ENCODE measurements around the gene TRERF1. TPM values are rescaled to one million over a fixed set of nuclear protein-coding genes. Genes with fewer than 3 reads are reported as not detected.
A peak's percentile ranks its signal among the peaks of the same experiment; 100 is the strongest.

The TRERF1 gene
- total and polyA plus RNA-seq, 2 of the 4 experiments (the other 2 are of a cell fraction), result 6.3 to 9.9 TPM

DNA sequence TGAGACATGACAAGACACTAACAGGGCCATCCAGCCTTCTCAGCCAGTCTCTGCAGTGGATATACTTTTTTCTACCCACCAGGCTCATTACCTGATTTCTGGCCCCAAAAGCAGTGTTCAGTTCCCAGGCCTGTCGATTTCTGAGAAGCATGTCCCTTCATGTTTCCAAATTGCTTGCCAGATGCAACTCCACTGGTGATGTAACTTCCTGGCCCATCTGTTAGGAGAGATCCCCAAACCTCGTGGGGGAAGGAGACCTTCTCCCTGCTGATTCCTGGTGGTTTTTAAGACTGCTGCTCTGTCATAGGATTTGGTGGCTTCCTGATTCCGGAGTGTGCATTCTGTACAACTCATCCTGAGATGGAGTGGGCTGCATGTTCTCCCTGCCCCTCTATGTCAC is 202.4 kb downstream of the TRERF1 start:
- no TSS peak for BruUV-seq (replicated peaks)
- Histone ChIP-seq H2AFZ (replicated peaks; ENCODE audit: low read length, poor library complexity) (no peak overlapping the region), H2BK20ac (ENCODE audit: low read depth, low read length) (no peak overlapping the region), H2AK5ac (ENCODE audit: low read depth, low read length) (no peak overlapping the region), H3K27ac (ENCODE audit: insufficient read depth, low read length) (no peak overlapping the region), H3K23ac (ENCODE audit: low read depth, low read length) (no peak overlapping the region), H3K4me3 (ENCODE audit: insufficient read depth, low read depth, low read length) (no peak overlapping the region), H3K9me1 (ENCODE audit: insufficient read depth, low read length) (peaks cover 17% of the 10 kb centered on the region), H4K5ac (ENCODE audit: low read depth, low read length) (no peak overlapping the region), H3K36me3 (ENCODE audit: control insufficient read depth, insufficient read depth, low read length) (peaks cover 50% of the 10 kb centered on the region), H2BK120ac (ENCODE audit: low read depth, low read length) (no peak overlapping the region), H3K4me1 (ENCODE audit: control insufficient read depth, insufficient read depth, low read length) (peaks cover 10% of the 10 kb centered on the region), H4K20me1 (ENCODE audit: insufficient read depth, low read length) (no peaks in the 10 kb centered on the region), H2BK15ac (ENCODE audit: low read depth, low read length) (no peak overlapping the region), H4K8ac (ENCODE audit: low read depth in 2 of 2, low read length in 2 of 2) (peak overlapping the region in 1 of 2 experiments; percentile 26; a peak in 1 of 4 replicates), H3K9ac (ENCODE audit: low read depth, low read length) (no peak overlapping the region), H3K79me1 (ENCODE audit: low read depth in 1 of 2, low read length in 2 of 2) (peaks cover 0 to 19% of the 10 kb centered on the region in 2 experiments; a peak in 1 of 4 replicates), H3K9me3 (ENCODE audit: control insufficient read depth, insufficient read depth, low read length) (no peaks in the 10 kb centered on the region), H3K56ac (ENCODE audit: extremely low read depth, insufficient read depth, low read length) (no peak overlapping the region), H4K91ac (ENCODE audit: insufficient read depth, low read depth, low read length) (no peak overlapping the region), H3K27me3 (ENCODE audit: control insufficient read depth, insufficient read depth, low read length) (no peaks in the 10 kb centered on the region), H3K14ac (replicated peaks; ENCODE audit: low read depth, low read length) (no peak overlapping the region), H3K4ac (ENCODE audit: low read depth, low read length) (no peak overlapping the region), H3K4me2 (ENCODE audit: low read depth, low read length) (no peak overlapping the region), H2AK9ac (replicated peaks; ENCODE audit: low read depth, low read length, poor library complexity) (no peak overlapping the region), H2BK5ac (ENCODE audit: low read depth, low read length, poor library complexity, severe bottlenecking) (no peak overlapping the region), H3K18ac (ENCODE audit: low read depth, low read length) (no peak overlapping the region)
- DNase-seq, result peak; percentile 32
- TF ChIP-seq RAD21 (IDR thresholded peaks at IDR 0.05; ENCODE audit: low read length) (no peak), FOS (IDR thresholded peaks at IDR 0.05; ENCODE audit: low read depth, low read length) (no peak), POLR2A (IDR thresholded peaks at IDR 0.05; ENCODE audit: low read depth, low read length) (no peak), ELK1 (IDR thresholded peaks at IDR 0.05; ENCODE audit: borderline replicate concordance, low read depth, low read length) (no peak), RCOR1 (IDR thresholded peaks at IDR 0.05; ENCODE audit: insufficient replicate concordance, low read length) (no peak), NFE2L2 (IDR thresholded peaks at IDR 0.05; ENCODE audit: low read depth, low read length) (no peak), CTCF (conservative IDR thresholded peaks at IDR 0.05; ENCODE audit: low read depth, low read length) (no peak), MAFK (IDR thresholded peaks at IDR 0.05; ENCODE audit: low read depth, low read length) (no peak), MXI1 (IDR thresholded peaks at IDR 0.05; ENCODE audit: borderline replicate concordance, low read depth, low read length) (no peak), CHD1 (IDR thresholded peaks at IDR 0.05; ENCODE audit: low read depth, low read length) (no peak), MAZ (IDR thresholded peaks at IDR 0.05; ENCODE audit: borderline replicate concordance, low read depth, low read length) (no peak), CEBPB (IDR thresholded peaks at IDR 0.05; ENCODE audit: low read depth, low read length) (no peak), BHLHE40 (IDR thresholded peaks at IDR 0.05; ENCODE audit: low read depth, low read length) (no peak), RFX5 (IDR thresholded peaks at IDR 0.05; ENCODE audit: low read depth, low read length) (no peak), USF2 (IDR thresholded peaks at IDR 0.05; ENCODE audit: low read depth, low read length) (no peak), SMC3 (IDR thresholded peaks at IDR 0.05; ENCODE audit: low read depth, low read length) (no peak)
- 100% methylated on average over 1 of the region's 3 CpGs; no CpG with 5 or more reads in 1 of the 2 experiments for WGBS, 2 experiments (ENCODE audit: extremely low coverage in 2 of 2, insufficient read length in 1 of 2)
- no peak for ATAC-seq (ENCODE audit: low read depth)
- intact Hi-C loops (cut with micrococcal nuclease) (no loop called here), in situ Hi-C loops (cut with MboI; ENCODE audit: low sequenced_read_pairs) (no loop called here), dilution Hi-C loops (cut with HindIII; ENCODE audit: low sequenced_read_pairs, unreplicated experiment) (no loop called here)
- POLR2A ChIA-PET (ENCODE audit: unreplicated experiment), result no interaction called here
- CTCF ChIA-PET, result interaction anchor here (0.8 kb wide), 1 partner anchor 23 kb away, joined by 3 read pairs; no protein-coding TSS in a partner anchor

All from IMR-90 (cell line).